HL-60 (cell line): ENCODE results near the gene VIPR2.

ENCODE experiments used
- CTCF ChIP-seq: IDR thresholded peaks from one replicate; pipeline ENCODE4 v1.5.1; 2011; ENCODE audit warnings: low read length, control low read depth, inconsistent platforms; ENCODE audit not compliant: insufficient read depth
- POLR2AphosphoS5 ChIP-seq: IDR thresholded peaks from 2 replicates; pipeline ENCODE4 v1.6.1; 2012; ENCODE audit warnings: low read depth

GRCh38 chr7:159013181-159013690, 131.4 kb downstream of the VIPR2 start:
- TF ChIP-seq CTCF (no peak), POLR2AphosphoS5 (no peak)
